DND-41 (cell line): ENCODE measurements around the gene LDB2.

ENCODE experiments used
- ATAC-seq: fragments of 200-7000 bp; cut with Tn5 transposase; 3 replicates; pipeline ENCODE4 v1.9.1; 2021; ENCODE audit warnings: low read depth; ENCODE audit not compliant: insufficient read depth
- DNase-seq: peaks from one replicate; pipeline ENCODE4 v3.0.0-alpha.2; 2020
- H2AFZ ChIP-seq: 2 replicates; pipeline ENCODE4 v1.6.0; 2012; ENCODE audit warnings: low read depth, low read length
- H3K27ac ChIP-seq: 2 replicates; pipeline ENCODE4 v1.5.1; 2012; ENCODE audit warnings: low read length, inconsistent platforms
- H3K27me3 ChIP-seq: fragments of 200-600 bp; sonication (generic); 2 replicates; pipeline ENCODE4 v1.6.0; 2012; ENCODE audit warnings: low read length, mild to moderate bottlenecking, inconsistent platforms; ENCODE audit not compliant: insufficient read depth, poor library complexity
- H3K36me3 ChIP-seq: 2 replicates; pipeline ENCODE4 v1.5.1; 2012; ENCODE audit warnings: low read length, inconsistent platforms; ENCODE audit not compliant: insufficient read depth
- H3K4me1 ChIP-seq: 2 replicates; pipeline ENCODE4 v1.5.1; 2012; ENCODE audit warnings: mild to moderate bottlenecking, low read length; ENCODE audit not compliant: insufficient read depth
- H3K4me2 ChIP-seq: 2 replicates; pipeline ENCODE4 v1.6.0; 2012; ENCODE audit warnings: mild to moderate bottlenecking, moderate library complexity, low read length, inconsistent platforms; ENCODE audit not compliant: insufficient read depth
- H3K4me3 ChIP-seq, 2 experiments: fragments of 200-600 bp in 1 of 2; shearing (Covaris generic) in 1 of 2; 2 replicates each; pipeline ENCODE4 v1.5.1; 2012 to 2016; ENCODE audit warnings: inconsistent platforms in 2 of 2, low read length in 2 of 2, mild to moderate bottlenecking in 2 of 2, low read depth in 1 of 2, moderate library complexity in 1 of 2
- H3K79me2 ChIP-seq: 2 replicates; pipeline ENCODE4 v1.6.0; 2012; ENCODE audit warnings: low read length, inconsistent platforms; ENCODE audit not compliant: insufficient read depth
- H3K9ac ChIP-seq: 2 replicates; pipeline ENCODE4 v1.6.0; 2012; ENCODE audit warnings: low read depth, mild to moderate bottlenecking, inconsistent platforms, low read length, moderate library complexity
- H3K9me3 ChIP-seq: 2 replicates; pipeline ENCODE4 v1.5.1; 2012; ENCODE audit warnings: low read length, moderate library complexity, mild to moderate bottlenecking, inconsistent platforms; ENCODE audit not compliant: insufficient read depth, severe bottlenecking
- H4K20me1 ChIP-seq: 2 replicates; pipeline ENCODE4 v1.6.0; 2012; ENCODE audit warnings: low read length; ENCODE audit not compliant: insufficient read depth
- CTCF ChIP-seq: IDR thresholded peaks from 2 replicates; pipeline ENCODE4 v1.5.1; 2012; ENCODE audit warnings: borderline replicate concordance, low read length, moderate library complexity, mild to moderate bottlenecking; ENCODE audit not compliant: poor library complexity, severe bottlenecking; ENCODE audit errors: extremely low read depth
- EZH2 ChIP-seq: IDR thresholded peaks from 3 replicates; pipeline ENCODE4 v1.6.1; 2012; ENCODE audit warnings: borderline replicate concordance, low read depth, mild to moderate bottlenecking, moderate library complexity, low read length, inconsistent platforms; ENCODE audit not compliant: severe bottlenecking

Gene LDB2

GRCh38 chr4:16728111-16728510 is 170.3 kb downstream of the LDB2 start:
- ATAC-seq (no peak), DNase-seq (no peak)
- Histone ChIP-seq H3K4me1 (no peaks in the 10 kb centered on the region), H3K27me3 (peaks cover 3% of the 10 kb centered on the region), H3K9ac (no peak overlapping the region), H3K79me2 (no peaks in the 10 kb centered on the region), H4K20me1 (no peaks in the 10 kb centered on the region), H3K36me3 (no peaks in the 10 kb centered on the region), H3K9me3 (no peaks in the 10 kb centered on the region), H3K27ac (no peak overlapping the region), H3K4me2 (no peak overlapping the region), H3K4me3 (no peak overlapping the region), H2AFZ (no peak overlapping the region)
- TF ChIP-seq EZH2: no peak
- no peak for TF ChIP-seq CTCF

DNA sequence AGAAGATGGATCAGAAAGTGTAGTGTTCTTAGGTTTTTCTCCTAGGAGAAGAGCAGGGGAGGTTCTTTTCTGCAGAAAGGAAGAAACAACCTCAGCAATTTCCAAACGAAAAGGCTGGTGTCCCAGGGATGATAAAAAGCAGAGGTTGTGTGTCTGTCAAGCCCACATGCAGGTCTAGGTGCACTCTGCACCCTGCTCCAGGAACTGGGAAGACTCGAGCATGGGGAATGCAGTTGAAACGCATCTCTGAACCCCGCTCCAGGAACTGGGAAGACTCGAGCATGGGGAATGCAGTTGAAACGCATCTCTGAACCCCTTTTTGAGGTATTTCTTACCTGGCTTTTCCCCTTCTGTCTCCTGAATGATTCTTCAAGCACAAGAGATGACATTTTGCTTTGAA is 171.2 kb downstream of the LDB2 start:
- no peak overlapping the region for H3K9ac ChIP-seq
- H3K4me1 ChIP-seq: no peaks in the 10 kb centered on the region
- H3K4me2 ChIP-seq: no peak overlapping the region
- no peaks in the 10 kb centered on the region for H3K9me3 ChIP-seq
- no peak for DNase-seq
- no peaks in the 10 kb centered on the region for H4K20me1 ChIP-seq
- H3K27ac ChIP-seq: no peak overlapping the region
- H3K79me2 ChIP-seq: no peaks in the 10 kb centered on the region
- H2AFZ ChIP-seq: no peak overlapping the region
- no peak for ATAC-seq
- H3K36me3 ChIP-seq: no peaks in the 10 kb centered on the region
- H3K27me3 ChIP-seq: no peaks in the 10 kb centered on the region
- H3K4me3 ChIP-seq: no peak overlapping the region
- TF ChIP-seq EZH2 (no peak), CTCF (no peak)

GRCh38 chr4:16726368-16727050 is 171.9 kb downstream of the LDB2 start:
- Histone ChIP-seq H3K27ac (no peak overlapping the region), H3K4me2 (no peak overlapping the region), H2AFZ (no peak overlapping the region), H3K79me2 (no peaks in the 10 kb centered on the region), H4K20me1 (no peaks in the 10 kb centered on the region), H3K36me3 (no peaks in the 10 kb centered on the region), H3K4me1 (no peaks in the 10 kb centered on the region), H3K4me3 (no peak overlapping the region), H3K9me3 (no peaks in the 10 kb centered on the region), H3K27me3 (no peaks in the 10 kb centered on the region), H3K9ac (no peak overlapping the region)
- DNase-seq: no peak
- no peak for ATAC-seq
- TF ChIP-seq CTCF (no peak), EZH2 (no peak)

- Histone ChIP-seq H4K20me1 (no peaks in the 10 kb centered on the region), H3K27me3 (no peaks in the 10 kb centered on the region), H3K4me1 (no peaks in the 10 kb centered on the region), H3K27ac (no peak overlapping the region), H2AFZ (no peak overlapping the region), H3K4me3 (no peak overlapping the region), H3K9ac (no peak overlapping the region), H3K4me2 (no peak overlapping the region), H3K9me3 (no peaks in the 10 kb centered on the region), H3K79me2 (no peaks in the 10 kb centered on the region), H3K36me3 (no peaks in the 10 kb centered on the region)
- no peak for ATAC-seq
- TF ChIP-seq CTCF (no peak), EZH2 (no peak)
- DNase-seq: no peak
These were observed 173.2 kb downstream of the LDB2 start for GRCh38 chr4:16725252-16725651.
